CD4-positive, alpha-beta T cell treated with Interleukin-17A for 4 hours (primary cell): ENCODE results near the gene LY6G6D.
A peak's percentile ranks its signal among the peaks of the same experiment; 100 is the strongest.

Experiments
- DNase-seq: peaks from one replicate; pipeline ENCODE4 v3.0.0-alpha.2; 2020; ENCODE audit warnings: mixed read lengths

Gene LY6G6D

GRCh38 chr6:31736768-31737314 is 21.7 kb downstream of the LY6G6D start:
- no peak for DNase-seq

GRCh38 chr6:31737315-31737990 is 22.3 kb downstream of the LY6G6D start:
- no peak for DNase-seq

GRCh38 chr6:31737991-31738979 is 23.1 kb downstream of the LY6G6D start:
- DNase-seq: peak; percentile 74

- peak; percentile 95 for DNase-seq
Observed at GRCh38 chr6:31739639-31740396, 24.7 kb downstream of the LY6G6D start, which contains the start of gene MSH5. TSS of gene MSH5 (plus strand) at chr6:31740005. CDS start at chr6:31740467, 462 bp downstream.

DNA sequence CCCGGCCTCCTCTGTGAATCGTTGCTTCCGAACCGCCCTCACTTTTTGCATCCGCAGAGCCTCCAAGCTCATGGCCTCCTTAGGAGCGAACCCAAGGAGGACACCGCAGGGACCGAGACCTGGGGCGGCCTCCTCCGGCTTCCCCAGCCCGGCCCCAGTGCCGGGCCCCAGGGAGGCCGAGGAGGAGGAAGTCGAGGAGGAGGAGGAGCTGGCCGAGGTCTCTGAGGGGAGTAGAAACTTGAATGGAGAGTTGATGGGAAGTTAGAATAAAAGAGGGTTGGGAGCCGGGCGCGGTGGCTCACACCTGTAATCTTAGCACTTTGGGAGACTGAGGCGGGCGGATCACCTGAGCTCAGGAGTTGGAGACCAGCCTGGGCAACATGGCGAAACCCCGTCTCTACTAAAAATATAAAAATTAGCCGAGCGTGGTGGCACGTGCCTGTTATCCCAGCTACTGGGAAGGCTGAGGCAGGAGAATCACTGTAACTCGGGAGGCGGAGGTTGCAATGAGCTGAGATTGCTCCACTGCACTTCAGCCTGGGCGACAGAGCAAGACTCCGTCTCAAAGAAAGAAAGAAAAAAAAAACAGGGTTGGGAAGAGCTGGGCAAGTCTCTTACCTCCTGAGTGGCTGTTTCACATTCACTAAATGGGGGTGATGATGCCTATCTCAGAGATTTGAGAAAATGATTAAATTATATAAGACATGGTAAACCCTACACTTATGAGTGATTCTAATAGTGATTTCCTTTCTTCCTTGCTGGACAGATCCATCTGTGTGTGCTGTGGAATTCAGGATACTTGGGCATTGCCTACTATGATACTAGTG is 25.5 kb downstream of the LY6G6D start:
- no peak for DNase-seq

GRCh38 chr6:31741815-31742214 is 26.7 kb downstream of the LY6G6D start:
- DNase-seq: no peak

DNA sequence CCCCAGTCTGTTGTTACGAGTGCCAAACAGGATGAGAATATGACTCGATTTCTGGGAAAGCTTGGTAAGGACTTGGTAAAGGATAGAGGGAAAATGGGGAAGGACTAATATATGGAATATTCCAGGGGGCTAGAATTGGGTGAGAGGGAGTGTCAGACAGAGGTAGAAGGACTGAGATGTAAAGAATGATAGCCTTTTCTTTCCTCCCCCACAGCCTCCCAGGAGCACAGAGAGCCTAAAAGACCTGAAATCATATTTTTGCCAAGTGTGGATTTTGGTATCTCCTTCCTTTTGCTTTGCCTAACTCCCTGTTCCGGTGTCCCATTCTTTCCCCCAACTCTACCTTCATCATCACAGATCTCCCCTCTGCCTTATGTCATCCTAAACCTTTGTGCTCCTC is 27.7 kb downstream of the LY6G6D start:
- DNase-seq: no peak

DNA sequence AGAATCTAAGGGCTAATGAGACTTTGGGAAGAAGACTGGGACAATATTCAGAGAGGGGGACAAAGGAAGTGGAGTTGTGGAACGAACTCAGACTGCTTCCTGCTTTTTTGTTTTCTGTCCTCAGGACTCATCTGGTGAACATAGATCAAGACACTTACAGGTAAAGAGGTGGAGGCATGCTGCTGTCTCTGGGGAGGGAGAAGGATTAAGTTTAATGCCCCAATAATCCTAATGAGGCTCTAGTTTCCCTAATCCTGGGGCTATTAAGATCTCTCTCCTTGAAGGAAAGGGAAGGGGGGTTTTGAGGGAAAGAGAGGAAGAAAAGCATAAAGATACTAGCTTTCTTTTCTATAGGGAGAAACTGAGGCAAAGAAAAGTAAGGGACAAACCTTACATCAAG is 29.3 kb downstream of the LY6G6D start:
- DNase-seq: no peak

- DNase-seq: no peak
Observed at GRCh38 chr6:31749301-31750036, 34.3 kb downstream of the LY6G6D start.

DNA sequence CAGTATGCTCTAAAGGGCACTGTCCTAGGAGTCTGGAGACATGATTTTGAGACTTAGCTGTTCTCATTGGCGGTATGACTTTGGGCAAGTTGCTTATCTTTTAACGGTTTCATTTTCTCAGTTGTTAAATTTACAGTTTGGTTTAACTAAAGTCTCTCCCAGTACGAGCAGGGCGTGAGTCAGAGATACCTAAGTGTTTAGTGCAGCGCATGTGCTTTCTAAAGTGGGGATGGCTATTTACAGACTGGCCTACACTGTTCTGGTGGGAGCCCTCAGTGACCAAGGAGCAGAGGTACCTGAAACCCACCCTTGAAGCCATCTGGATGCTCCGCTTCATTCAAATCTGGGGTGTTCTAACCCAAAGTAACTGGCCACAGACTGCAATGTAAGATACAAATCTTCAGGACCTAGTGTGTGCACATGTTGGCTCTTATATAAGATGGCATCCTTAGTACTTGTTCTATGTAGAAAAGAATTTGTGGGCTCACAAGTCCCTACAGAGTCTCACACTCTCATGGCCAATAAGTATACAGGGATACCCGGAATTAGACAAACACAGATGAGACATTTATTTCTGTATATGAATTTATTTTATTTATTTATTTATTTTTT is 35.4 kb downstream of the LY6G6D start:
- no peak for DNase-seq

- DNase-seq: no peak
Observed at GRCh38 chr6:31752739-31753319, 37.7 kb downstream of the LY6G6D start.

DNA sequence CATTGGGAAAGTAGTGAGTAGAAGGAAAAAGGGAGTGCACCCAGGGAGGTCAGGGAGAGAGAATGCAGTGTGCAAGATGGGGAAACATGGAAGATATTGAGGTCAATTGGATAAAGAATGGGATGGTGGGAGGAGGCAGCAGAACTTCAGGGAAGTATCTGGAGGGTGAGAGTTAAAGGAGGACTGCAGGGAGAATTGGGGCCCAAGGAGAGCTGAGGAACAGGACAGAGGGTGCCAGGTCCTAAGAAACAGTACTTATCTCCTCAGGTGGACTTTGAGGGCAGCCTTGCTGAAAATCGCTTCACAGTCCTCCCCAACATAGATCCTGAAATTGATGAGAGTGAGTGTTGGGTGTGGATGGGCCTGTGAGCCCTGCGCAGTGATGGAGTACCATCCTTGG is 43.1 kb downstream of the LY6G6D start:
- DNase-seq: no peak

- no peak for DNase-seq
Observed at GRCh38 chr6:31760790-31761189, 45.6 kb downstream of the LY6G6D start.

GRCh38 chr6:31761343-31761742 is 46.2 kb downstream of the LY6G6D start:
- DNase-seq: no peak

DNA sequence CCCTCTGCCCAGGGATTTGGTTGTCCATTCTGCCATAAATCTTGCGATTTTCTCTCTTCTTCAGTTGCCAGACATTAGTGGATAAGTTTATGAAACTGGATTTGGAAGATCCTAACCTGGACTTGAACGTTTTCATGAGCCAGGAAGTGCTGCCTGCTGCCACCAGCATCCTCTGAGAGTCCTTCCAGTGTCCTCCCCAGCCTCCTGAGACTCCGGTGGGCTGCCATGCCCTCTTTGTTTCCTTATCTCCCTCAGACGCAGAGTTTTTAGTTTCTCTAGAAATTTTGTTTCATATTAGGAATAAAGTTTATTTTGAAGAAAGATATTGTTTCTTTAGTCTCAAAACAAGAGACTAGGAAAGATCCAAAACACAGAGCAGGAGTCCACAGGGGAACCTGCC is 47.2 kb downstream of the LY6G6D start, which contains the start of gene SAPCD1:
Gene SAPCD1, plus strand, starts transcription at position 301 of the 400 bp plus-strand sequence. CDS start 399 bp downstream, outside the sequence.
- DNase-seq: no peak

GRCh38 chr6:31762878-31763618 is 47.9 kb downstream of the LY6G6D start:
- DNase-seq: no peak

DNA sequence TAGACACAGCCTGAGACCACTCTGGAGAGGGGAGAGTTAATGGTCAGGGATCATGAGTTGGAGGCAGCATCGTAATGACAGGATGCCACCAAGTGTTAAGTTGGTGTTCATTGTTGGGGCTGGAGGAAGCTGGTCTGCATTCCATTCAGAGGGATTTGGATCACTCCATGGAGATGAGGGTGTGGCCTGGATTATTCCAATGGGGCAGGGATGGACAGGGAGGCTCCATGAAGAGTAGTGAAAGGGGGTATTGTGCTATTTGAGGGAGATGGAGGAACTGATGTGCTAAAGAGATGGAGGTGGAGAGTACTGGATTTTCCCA is 48.4 kb downstream of the LY6G6D start:
- no peak for DNase-seq

GRCh38 chr6:31764198-31764597 is 49.0 kb downstream of the LY6G6D start:
- DNase-seq: no peak

DNA sequence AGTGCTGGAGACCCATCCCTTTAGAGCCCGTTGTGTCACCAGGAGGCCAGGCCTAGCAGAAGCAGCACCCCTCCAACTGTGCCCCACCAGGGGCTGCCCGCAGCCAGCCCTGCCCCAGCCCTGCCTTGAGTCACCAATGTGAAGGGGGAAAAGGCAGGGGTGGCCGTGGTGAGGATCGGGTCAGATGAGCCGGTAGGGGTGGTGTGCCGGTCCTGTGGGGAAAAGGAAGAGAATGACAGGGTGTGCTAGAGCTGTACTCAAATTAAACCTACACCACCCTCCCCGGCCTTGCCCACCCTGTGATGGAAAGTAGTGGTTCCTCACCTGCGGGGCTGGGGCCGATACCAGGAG is 50.4 kb downstream of the LY6G6D start:
- no peak for DNase-seq
